ENCODE results near the gene RPL36A. TPM values are rescaled to one million over a fixed set of nuclear protein-coding genes. Genes with fewer than 3 reads are reported as not detected.

RPL36A gene
- total RNA-seq, 1 donor from 2014 or later: 287 TPM

DNA sequence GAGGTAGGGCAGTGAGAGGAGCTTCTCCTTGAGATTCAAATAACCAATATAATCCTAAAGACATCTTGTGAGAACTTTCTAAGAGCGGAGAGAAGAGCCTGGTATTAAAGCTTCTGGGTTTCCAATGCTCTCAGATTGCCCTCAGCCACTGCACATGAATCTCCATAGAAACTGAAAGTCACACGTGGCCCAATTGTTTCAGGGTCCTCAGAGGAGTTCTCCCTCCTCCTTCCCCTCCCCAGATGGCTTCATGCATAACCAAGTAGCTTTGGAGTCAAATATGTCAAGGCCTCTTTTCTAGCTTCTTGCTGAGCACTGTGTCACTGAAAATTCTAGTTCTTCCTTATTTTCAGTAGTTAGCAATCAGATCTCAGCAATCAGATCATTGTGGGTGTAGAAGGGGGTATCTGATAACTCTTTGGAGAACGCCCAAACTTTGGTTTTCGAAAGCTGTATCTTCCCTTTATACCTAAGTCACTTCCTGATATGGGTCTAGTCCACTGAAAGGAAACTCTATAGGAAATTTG lies 7.1 kb upstream of the RPL36A start:
- TF ChIP-seq, protein P1, sequence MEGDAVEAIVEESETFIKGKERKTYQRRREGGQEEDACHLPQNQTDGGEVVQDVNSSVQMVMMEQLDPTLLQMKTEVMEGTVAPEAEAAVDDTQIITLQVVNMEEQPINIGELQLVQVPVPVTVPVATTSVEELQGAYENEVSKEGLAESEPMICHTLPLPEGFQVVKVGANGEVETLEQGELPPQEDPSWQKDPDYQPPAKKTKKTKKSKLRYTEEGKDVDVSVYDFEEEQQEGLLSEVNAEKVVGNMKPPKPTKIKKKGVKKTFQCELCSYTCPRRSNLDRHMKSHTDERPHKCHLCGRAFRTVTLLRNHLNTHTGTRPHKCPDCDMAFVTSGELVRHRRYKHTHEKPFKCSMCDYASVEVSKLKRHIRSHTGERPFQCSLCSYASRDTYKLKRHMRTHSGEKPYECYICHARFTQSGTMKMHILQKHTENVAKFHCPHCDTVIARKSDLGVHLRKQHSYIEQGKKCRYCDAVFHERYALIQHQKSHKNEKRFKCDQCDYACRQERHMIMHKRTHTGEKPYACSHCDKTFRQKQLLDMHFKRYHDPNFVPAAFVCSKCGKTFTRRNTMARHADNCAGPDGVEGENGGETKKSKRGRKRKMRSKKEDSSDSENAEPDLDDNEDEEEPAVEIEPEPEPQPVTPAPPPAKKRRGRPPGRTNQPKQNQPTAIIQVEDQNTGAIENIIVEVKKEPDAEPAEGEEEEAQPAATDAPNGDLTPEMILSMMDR (IDR thresholded peaks at IDR 0.05): no peak
- ChIA-PET POLR2A (interaction anchor here (0.8 to 2.0 kb wide), 6 partner anchors 9 to 548 kb away, joined by 3 to 11 read pairs (median 6); partner anchors contain the start of genes GLA, HNRNPH2, TIMM8A and ZMAT1), CTCF (no interaction called here)
- Mint-ChIP-seq H3K36me3 (ENCODE audit: low read depth) (peaks cover 24% of the 10 kb centered on the region), H3K27me3 (no peaks in the 10 kb centered on the region), H3K4me3 (peak overlapping the region; percentile 97), H3K4me1 (peaks cover 49% of the 10 kb centered on the region), H3K9me3 (no peaks in the 10 kb centered on the region), H3K27ac (peak overlapping the region; percentile 98)
- DNase-seq (no peak), ATAC-seq (ENCODE audit: low read depth) (peak; percentile 51)
- intact Hi-C loops (cut with micrococcal nuclease): loop anchor here (1.0 to 10.0 kb wide), 3 partner anchors 12 to 329 kb away; partner anchors contain the start of genes CENPI and TRMT2B

DNA sequence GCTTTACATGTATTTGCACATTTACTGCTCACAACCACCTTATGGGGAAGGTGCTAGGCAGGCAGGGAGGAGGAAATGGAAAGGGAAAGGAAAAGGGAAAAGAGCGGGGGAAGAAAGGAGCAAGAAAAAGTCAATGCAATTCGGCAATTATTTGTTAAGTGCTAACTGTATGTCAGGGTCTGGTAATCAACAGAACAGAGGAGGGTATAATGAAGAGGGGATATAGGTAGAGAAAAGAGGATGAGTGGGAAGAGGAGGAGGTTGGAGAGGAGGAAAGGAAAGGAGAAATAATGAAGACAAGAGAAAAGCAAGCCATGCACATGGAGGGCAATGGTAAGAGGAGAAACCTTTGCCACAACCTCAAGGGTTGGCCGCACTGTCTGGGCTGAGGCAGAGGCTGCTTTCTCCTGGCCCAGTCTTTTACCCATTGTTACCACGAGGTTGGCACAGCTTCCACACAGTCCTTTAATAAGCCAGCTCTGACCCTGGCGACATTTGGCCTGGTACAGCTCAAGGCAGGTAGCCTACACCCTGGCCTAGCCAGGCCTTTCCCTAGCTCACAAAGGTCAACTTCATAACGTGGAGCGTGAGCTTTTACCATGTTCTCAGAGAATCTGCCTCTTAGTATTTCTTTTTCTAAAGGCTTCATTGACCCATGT lies 5.7 kb upstream of the RPL36A start:
- intact Hi-C loops (cut with micrococcal nuclease): loop anchor here (1.0 to 10.0 kb wide), 3 partner anchors 8 to 330 kb away; partner anchors contain the start of genes CENPI and TRMT2B
- no peaks in the 10 kb centered on the region for H3K27me3 Mint-ChIP-seq
- H3K36me3 Mint-ChIP-seq (ENCODE audit: low read depth): peaks cover 18% of the 10 kb centered on the region
- ATAC-seq (ENCODE audit: low read depth) (no peak), DNase-seq (no peak)
- TF ChIP-seq, protein P1 (IDR thresholded peaks at IDR 0.05): no peak
- CTCF ChIA-PET: interaction anchor here (1.4 kb wide), 1 partner anchor 16 kb away, joined by 3 read pairs; no protein-coding TSS in a partner anchor
- peaks cover 43% of the 10 kb centered on the region for H3K4me1 Mint-ChIP-seq
- peak overlapping the region; percentile 97 for H3K4me3 Mint-ChIP-seq
- no peaks in the 10 kb centered on the region for H3K9me3 Mint-ChIP-seq
- POLR2A ChIA-PET: interaction anchor here (0.7 to 1.9 kb wide), 9 partner anchors 8 to 36 kb away, joined by 3 to 10 read pairs (median 4); partner anchors contain the start of genes GLA, HNRNPH2 and TIMM8A
- peak overlapping the region; percentile 98 for H3K27ac Mint-ChIP-seq

DNA sequence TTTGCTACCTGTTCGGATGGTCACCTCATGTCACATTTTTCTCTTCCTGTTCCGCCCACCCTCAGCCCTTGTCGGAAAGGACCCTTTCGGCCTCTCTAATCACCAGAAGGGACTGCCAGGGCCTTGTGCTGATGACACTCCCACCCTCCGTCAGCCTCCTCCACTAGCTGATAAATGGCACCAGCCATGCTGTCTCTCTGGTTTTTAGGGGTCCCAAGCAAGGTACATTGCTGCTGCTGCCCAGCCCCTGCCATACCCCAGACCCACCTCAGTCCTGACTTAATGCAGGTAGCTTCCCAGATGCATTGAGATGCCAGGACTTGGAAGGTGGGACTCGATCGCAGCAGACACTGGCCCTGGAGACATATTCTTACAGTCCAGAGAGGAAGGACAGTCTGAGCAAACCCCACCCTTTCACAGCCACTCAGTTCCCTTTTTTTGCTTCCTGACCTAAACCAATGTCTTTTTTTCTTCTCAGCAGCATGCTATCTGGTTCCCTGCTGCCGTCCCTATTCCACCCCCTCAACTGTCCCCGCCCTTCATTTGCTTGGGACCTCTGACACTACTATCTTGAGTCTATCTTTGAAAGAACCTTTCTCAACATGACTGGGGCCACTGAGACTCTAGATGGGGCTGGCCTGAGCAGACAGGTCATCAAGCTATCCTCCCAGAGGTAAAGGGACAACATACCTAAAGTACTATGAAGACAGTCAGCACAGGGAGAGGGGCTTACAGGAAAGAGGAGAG lies 4.8 kb upstream of the RPL36A start, which contains the start of gene BTK:
Gene BTK (minus strand): TSS at position 397 of the 747 bp plus-strand sequence. CDS start 10,907 bp downstream, outside the sequence.
- CTCF ChIA-PET: interaction anchor here (1.4 kb wide), 1 partner anchor 16 kb away, joined by 3 read pairs; no protein-coding TSS in a partner anchor
- peaks cover 20% of the 10 kb centered on the region for H3K36me3 Mint-ChIP-seq (ENCODE audit: low read depth)
- H3K27me3 Mint-ChIP-seq: no peaks in the 10 kb centered on the region
- peak within 1 kb of the TSS; percentile 97 for H3K4me3 Mint-ChIP-seq
- H3K27ac Mint-ChIP-seq: peak within 1 kb of the TSS; percentile 98
- DNase-seq (peak; percentile 23), ATAC-seq (ENCODE audit: low read depth) (peak; percentile 67)
- POLR2A ChIA-PET: interaction anchor here (0.7 to 1.9 kb wide), 10 partner anchors 9 to 60 kb away, joined by 3 to 10 read pairs (median 4); partner anchors contain the start of genes GLA, HNRNPH2 and TIMM8A
- intact Hi-C loops (cut with micrococcal nuclease): loop anchor here (1.0 to 10.0 kb wide), 5 partner anchors 9 to 331 kb away; partner anchors contain the start of genes CENPI, HNRNPH2, TIMM8A and TRMT2B
- no peaks in the 10 kb centered on the region for H3K9me3 Mint-ChIP-seq
- peaks cover 48% of the 10 kb centered on the region for H3K4me1 Mint-ChIP-seq
- TF ChIP-seq, protein P1 (IDR thresholded peaks at IDR 0.05): no peak

DNA sequence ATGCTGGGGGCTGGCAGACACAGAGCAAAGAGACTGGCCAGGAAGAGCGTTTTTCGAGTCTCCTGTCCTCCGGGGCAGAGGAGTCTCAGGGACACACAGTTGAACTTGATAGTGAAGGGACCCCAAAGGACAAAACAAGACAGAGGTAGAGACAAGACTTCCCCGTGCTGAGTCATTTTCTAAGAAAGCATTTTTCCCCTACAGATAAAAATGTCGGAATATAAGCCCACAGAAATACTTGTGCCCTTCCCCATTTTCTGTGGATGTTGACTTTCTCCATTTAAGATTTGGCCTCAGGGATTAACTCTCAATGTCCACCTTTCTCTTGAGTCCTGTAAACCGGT lies 4.3 kb upstream of the RPL36A start:
- Mint-ChIP-seq H3K27ac (peak overlapping the region; percentile 98), H3K4me3 (peak overlapping the region; percentile 97)
- ATAC-seq (ENCODE audit: low read depth): no peak

More for the DNA sequence above, 4.3 kb upstream of the RPL36A start:
- ChIA-PET CTCF (no interaction called here), POLR2A (interaction anchor here (0.7 to 1.9 kb wide), 3 partner anchors 9 to 60 kb away, joined by 3 to 7 read pairs (median 5); no protein-coding TSS in a partner anchor)
- H3K27me3 Mint-ChIP-seq: no peaks in the 10 kb centered on the region
- DNase-seq: no peak
- TF ChIP-seq, protein P1 (IDR thresholded peaks at IDR 0.05): no peak
- peaks cover 51% of the 10 kb centered on the region for H3K4me1 Mint-ChIP-seq
- intact Hi-C loops (cut with micrococcal nuclease): loop anchor here (1.0 to 10.0 kb wide), 4 partner anchors 22 to 332 kb away; partner anchors contain the start of genes CENPI, HNRNPH2, TIMM8A and TRMT2B
- H3K9me3 Mint-ChIP-seq: no peaks in the 10 kb centered on the region
- H3K36me3 Mint-ChIP-seq (ENCODE audit: low read depth): peaks cover 26% of the 10 kb centered on the region
